OCI-M2 (cell line): ENCODE results near the gene PNPLA6.
"Not testable (repeated sequence)": the region's sequence is repeated elsewhere in the genome, so short reads cannot be mapped to it uniquely, and the experiment has no call there.

Experiments
- DNase-seq: peaks from one replicate; lab custom pipeline; 2025; ENCODE audit not compliant: unreplicated experiment; lab: John Stamatoyannopoulos, UW

PNPLA6 gene

GRCh38 chr19:7529610-7530490 is 5.7 kb upstream of the PNPLA6 start:
- no peak for DNase-seq

DNA sequence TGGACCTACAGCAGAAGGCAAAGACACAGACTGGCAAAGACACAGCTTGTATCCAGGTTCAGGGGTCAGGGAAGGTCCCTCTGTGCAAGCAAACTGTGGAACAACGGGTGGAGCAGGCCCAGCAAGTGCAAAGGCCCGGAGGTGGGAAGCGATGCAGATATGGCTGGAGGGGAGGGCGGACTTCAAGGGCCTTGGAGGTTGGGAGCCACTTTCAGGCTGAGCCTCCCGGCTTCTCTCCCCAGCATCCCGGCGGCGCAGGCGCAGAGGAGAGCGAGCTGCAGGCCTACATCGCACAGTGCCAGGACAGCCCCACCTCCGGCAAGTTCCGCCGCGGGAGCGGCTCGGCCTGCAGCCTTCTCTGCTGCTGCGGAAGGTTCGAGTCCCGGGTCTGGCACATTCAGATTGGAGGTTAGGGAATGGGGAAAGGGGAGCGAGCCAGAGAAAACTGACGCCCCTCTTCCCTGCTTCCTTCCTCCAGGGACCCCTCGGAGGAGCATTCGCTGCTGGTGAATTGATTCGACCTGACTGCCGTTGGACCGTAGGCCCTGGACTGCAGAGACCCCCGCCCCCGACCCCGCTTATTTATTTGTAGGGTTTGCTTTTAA is 2.1 kb upstream of the PNPLA6 start:
- no peak for DNase-seq

DNA sequence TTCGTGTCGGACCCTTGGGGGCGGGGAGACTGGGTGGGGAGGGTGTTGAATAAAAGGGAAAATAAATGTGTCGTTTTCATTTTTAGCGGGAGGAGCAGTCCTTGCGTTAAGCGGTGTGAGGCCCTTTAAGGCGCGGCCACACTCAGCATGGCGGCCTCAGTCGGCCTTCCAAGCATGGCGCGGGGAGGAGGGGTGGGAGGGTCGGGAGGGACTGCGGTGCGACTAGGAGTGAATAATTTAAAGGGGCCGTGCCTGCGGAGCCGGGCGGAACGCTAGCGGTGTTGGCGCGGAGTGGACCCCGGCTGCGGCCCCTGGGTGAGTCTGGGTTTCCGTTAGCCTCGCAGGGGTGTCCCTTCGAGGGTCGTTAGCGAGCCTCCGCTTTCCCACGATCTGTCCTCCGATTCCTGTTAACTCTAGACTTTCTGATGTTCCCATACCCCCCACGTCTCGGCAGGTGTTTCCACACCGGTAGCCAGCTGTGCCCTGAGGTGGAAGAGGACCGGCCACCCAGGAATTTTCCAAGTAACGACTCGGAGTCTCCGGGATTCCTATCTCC is 1.5 kb upstream of the PNPLA6 start:
- no peak for DNase-seq

GRCh38 chr19:7534531-7535046 is 928 bp upstream of the PNPLA6 start:
- no peak for DNase-seq

GRCh38 chr19:7535998-7536695 is 630 bp downstream of the PNPLA6 start:
- DNase-seq = no peak

DNA sequence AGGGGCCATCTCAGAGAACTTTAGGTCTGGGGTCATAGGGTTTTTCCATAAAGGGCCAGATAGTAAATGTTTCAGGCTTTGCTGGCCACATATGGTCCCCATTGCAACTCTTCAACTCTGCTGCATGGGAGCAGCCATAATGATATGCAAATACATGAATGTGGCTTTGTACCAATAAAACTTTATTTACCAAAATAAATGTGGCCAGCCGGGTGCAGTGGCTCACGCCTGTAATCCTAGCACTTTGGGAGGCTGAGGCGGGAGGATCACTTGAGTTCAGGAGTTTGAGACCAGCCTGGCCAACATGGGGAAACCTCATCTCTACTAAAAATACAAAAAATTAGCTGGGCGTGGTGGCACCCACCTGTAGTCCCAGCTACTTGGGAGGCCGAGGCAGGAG is 3.5 kb downstream of the PNPLA6 start:
- not testable (repeated sequence) for DNase-seq

- DNase-seq = no peak
Observed at GRCh38 chr19:7539827-7540425, 4.4 kb downstream of the PNPLA6 start.

DNA sequence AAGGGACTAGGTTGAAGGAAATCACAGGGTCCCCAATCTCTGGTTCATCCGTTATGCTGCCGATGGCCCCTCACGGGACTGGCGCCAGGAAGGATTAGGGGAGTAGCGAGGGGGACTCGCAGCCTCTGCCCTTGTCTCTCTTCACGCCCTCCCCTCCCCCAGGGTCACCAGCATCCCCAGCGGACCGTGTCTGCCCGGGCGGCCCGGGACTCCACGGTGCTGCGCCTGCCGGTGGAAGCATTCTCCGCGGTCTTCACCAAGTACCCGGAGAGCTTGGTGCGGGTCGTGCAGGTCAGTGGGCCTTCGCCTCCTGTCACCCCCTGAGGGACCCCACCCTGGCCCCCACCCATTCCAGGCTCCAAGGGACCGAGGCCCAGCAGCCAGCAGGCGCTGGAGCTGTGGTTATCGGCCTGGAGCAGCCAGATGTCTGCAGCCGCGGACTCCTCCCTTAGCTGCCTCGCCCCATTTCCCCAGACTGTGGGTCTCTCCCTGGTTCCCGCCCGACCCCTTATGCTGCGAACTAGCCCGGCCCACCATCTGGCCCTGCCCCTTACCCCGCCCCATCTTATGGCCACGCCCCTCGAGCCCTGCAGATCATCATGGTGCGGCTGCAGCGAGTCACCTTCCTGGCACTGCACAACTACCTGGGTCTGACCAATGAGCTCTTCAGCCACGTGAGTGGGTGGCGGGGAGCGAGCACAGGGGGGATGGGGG is 5.4 kb downstream of the PNPLA6 start:
- no peak for DNase-seq

DNA sequence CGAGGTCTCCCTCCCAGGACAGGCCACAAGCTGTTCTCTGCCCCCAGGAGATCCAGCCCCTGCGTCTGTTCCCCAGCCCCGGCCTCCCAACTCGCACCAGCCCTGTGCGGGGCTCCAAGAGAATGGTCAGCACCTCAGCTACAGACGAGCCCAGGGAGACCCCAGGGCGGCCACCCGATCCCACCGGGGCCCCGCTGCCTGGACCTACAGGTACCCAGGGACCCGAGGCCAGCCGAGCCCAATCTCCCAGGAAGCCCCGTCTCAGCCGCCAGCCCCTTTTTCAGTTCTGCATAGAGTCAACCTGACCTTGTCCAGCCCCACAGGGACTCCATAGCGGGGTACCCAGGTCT is 5.9 kb downstream of the PNPLA6 start:
- DNase-seq = no peak

- DNase-seq = no peak
Observed at GRCh38 chr19:7541828-7542443, 6.4 kb downstream of the PNPLA6 start.

- DNase-seq = no peak
Observed at GRCh38 chr19:7542556-7543348, 7.2 kb downstream of the PNPLA6 start.

GRCh38 chr19:7544626-7545025 is 9.1 kb downstream of the PNPLA6 start:
- DNase-seq = no peak

DNA sequence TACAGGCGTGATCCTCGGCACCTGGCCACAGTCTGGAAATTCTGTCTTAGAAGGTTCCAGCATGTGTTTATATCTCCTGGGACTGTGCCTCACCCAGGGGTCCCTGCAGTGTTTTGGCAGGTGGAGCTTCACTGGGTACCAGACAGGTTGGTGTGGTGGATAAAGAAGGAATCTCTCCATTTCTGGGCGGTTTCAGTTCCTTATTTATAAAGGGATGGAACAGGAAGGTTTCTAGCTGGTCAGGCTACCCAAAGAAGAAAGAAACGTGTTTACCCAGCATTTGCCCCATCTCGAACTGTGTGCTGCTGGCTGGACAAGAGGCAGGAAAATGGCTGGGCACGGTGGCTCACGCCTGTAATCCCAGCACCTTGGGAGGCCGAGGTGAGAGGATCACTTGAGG is 9.8 kb downstream of the PNPLA6 start:
- no peak for DNase-seq

- DNase-seq = no peak
Observed at GRCh38 chr19:7545904-7546303, 10.4 kb downstream of the PNPLA6 start.

- no peak for DNase-seq
Observed at GRCh38 chr19:7547159-7547558, 11.6 kb downstream of the PNPLA6 start.

- DNase-seq = no peak
Observed at GRCh38 chr19:7549429-7550148, 14.1 kb downstream of the PNPLA6 start.

DNA sequence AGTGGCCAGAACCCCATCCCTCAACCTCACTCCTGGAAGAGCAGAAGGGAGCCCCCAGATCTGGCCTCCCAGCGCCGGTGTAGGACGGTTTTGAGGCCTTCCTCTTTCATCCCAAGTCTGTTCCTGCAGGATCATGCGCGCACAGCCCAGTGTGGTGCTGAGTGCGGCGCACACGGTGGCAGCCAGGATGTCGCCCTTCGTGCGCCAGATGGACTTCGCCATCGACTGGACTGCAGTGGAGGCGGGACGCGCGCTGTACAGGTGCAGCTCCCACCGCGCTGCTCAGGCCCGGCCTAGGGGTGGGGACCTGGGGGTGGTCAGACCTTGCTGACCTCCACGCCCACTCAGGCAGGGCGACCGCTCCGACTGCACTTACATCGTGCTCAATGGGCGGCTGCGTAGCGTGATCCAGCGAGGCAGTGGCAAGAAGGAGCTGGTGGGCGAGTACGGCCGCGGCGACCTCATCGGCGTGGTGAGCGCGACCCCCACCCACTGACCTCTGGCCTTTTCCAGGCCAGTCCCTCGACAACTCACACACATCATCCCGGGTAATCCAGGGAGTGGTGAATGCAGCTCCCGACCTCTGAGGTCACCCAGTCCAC is 14.8 kb downstream of the PNPLA6 start:
- no peak for DNase-seq
